Esophagus squamous epithelium (tissue), 4 donors: Measurements from ENCODE around the gene CLEC2L.

Source experiments
- CTCF ChIP-seq, 6 experiments: fragments of 450-650 bp in 4 of 6; fragments of 200-600 bp in 2 of 6; sonication (generic) in 2 of 6; IDR thresholded peaks; one replicate each; pipeline ENCODE4 v1.5.1; 2016 to 2019; ENCODE audit warnings: antibody characterized with exemption in 6 of 6, mild to moderate bottlenecking in 4 of 6, moderate library complexity in 4 of 6
- POLR2A ChIP-seq, 4 donors: fragments of 450-650 bp; IDR thresholded peaks; one replicate each; pipeline ENCODE4 v1.6.1; 2017; ENCODE audit warnings: antibody characterized with exemption in 4 of 4, mild to moderate bottlenecking in 4 of 4, moderate library complexity in 3 of 4

DNA sequence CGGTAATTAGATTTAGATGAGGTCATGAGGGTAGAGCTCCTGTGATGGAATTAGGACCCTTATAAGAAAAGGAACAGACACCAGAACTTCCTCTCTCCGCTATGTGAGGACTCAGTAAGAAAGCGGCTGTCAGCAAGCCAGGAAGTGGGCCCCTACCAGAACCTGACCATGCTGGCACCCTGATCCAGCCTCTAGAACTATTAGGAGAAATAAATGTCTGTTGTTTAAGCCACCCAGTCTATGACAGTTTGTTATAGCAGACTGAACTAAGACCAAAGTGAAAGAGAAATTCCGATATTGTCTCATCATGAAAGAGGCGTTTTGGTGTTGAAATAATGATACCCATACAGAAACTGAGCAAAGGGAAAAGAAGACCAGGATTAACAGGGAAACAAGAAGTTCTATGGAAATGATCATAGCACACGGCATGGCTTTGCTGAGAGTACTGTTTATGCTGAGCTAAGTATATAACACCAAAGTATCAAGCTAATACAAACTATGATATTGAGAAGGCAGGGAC is 9.2 kb downstream of the CLEC2L start:
- TF ChIP-seq CTCF (IDR thresholded peaks at IDR 0.05), result no peak
- TF ChIP-seq POLR2A (IDR thresholded peaks at IDR 0.05), result no peak
